GM20000 (cell line): ENCODE data around the gene RAET1E.
"Not testable (repeated sequence)": the region's sequence is repeated elsewhere in the genome, so short reads cannot be mapped to it uniquely, and the experiment has no call there.

Experiments used
- DNase-seq: peaks from one replicate; pipeline ENCODE4 v3.0.0; 2012; ENCODE audit warnings: low spot score
- CTCF ChIP-seq: IDR thresholded peaks from 2 replicates; pipeline ENCODE4 v1.5.1; 2012; ENCODE audit warnings: mild to moderate bottlenecking, control low read depth; ENCODE audit errors: extremely low read depth, missing control alignments

Gene RAET1E

GRCh38 chr6:149867876-149868640, 29.9 kb downstream of the RAET1E start:
- no peak for DNase-seq

GRCh38 chr6:149864578-149865535, 33.1 kb downstream of the RAET1E start:
- no peak for TF ChIP-seq CTCF
- peak; percentile 82 for DNase-seq

More at GRCh38 chr6:149867876-149868640, 29.9 kb downstream of the RAET1E start:
- no peak for TF ChIP-seq CTCF

GRCh38 chr6:149863698-149864577, 34.0 kb downstream of the RAET1E start, which contains the start of gene LRP11:
Gene LRP11, minus strand, starts transcription at chr6:149864359. Its CDS starts 339 bp downstream, at chr6:149864020.
- DNase-seq, result peak; percentile 95
- no peak for TF ChIP-seq CTCF

- no peak for TF ChIP-seq CTCF
- DNase-seq, result peak; percentile 59
Observed at GRCh38 chr6:149862922-149863697, 34.8 kb downstream of the RAET1E start.

- DNase-seq, result not testable (repeated sequence)
Observed at GRCh38 chr6:149862424-149862738, 35.5 kb downstream of the RAET1E start.

GRCh38 chr6:149861603-149862423, 36.1 kb downstream of the RAET1E start:
- DNase-seq, result peak; percentile 15
- no peak for TF ChIP-seq CTCF
